A549 (cell line): ENCODE data around the gene RHOC. TPM values are rescaled to one million over a fixed set of nuclear protein-coding genes. Genes with fewer than 3 reads are reported as not detected.

Experiments used
- ATAC-seq, 2 experiments: fragments of 200-7000 bp in 1 of 2; fragments of >200 bp in 1 of 2; cut with Nextera tagmentation in 1 of 2; cut with Tn5 transposase in 1 of 2; 3 replicates each; pipeline versions ENCODE4 v1.8.0 to v1.9.1; 2018 to 2020; ENCODE audit warnings: mild to moderate bottlenecking in 1 of 2, moderate library complexity in 1 of 2
- CTCF ChIA-PET: fragments of 300-600 bp; sonication (Branson Sonifier 250); formaldehyde crosslinking; extraction: SDS; loops from one replicate; lab custom pipeline; 2021; ENCODE audit warnings: antibody characterized with exemption, inconsistent platforms; lab: Yijun Ruan, JAX
- POLR2A ChIA-PET: fragments of 350-600 bp; formaldehyde crosslinking; extraction: SDS; loops from one replicate; lab custom pipeline; 2021; ENCODE audit warnings: antibody characterized with exemption, inconsistent platforms; lab: Yijun Ruan, JAX
- DNase-seq, 2 experiments: peaks; one replicate each; pipeline versions ENCODE4 v3.0.0 to v3.0.0-alpha.2; 2011 to 2016; ENCODE audit warnings: low read depth in 1 of 2, low spot score in 1 of 2
- FAIRE-seq: peaks from 2 replicates; lab custom pipeline; 2011; peaks lifted over from hg19 to GRCh38; lab: Jason Lieb, UNC
- H3K27ac ChIP-seq, 2 experiments: fragments of >200 bp; sonication (Bioruptor Twin); formaldehyde crosslinking; 3 replicates each; pipeline ENCODE4 v1.5.1; 2016 to 2017
- H3K4me1 ChIP-seq: fragments of >200 bp; sonication (Bioruptor Twin); formaldehyde crosslinking; 3 replicates; pipeline ENCODE4 v1.6.1; 2016
- H3K4me2 ChIP-seq: fragments of >200 bp; sonication (Bioruptor Twin); formaldehyde crosslinking; 3 replicates; pipeline ENCODE4 v1.6.1; 2016
- H3K4me3 ChIP-seq: fragments of >200 bp; sonication (Bioruptor Twin); formaldehyde crosslinking; 3 replicates; pipeline ENCODE4 v1.5.1; 2016
- H3K9me3 ChIP-seq: fragments of >200 bp; sonication (Bioruptor Twin); formaldehyde crosslinking; 3 replicates; pipeline ENCODE4 v1.6.1; 2016
- ATOH8 ChIP-seq: fragments of 250-450 bp; sonication (Bioruptor Pico); IDR thresholded peaks from 2 replicates; pipeline ENCODE4 v1.5.0; 2020; ENCODE audit warnings: low read depth, mild to moderate bottlenecking, moderate library complexity
- BHLHE40 ChIP-seq: IDR thresholded peaks from 2 replicates; pipeline ENCODE4 v1.6.1; 2012; ENCODE audit warnings: low read depth, low read length, inconsistent platforms
- CBX2 ChIP-seq: fragments of 200-600 bp; sonication (generic); IDR thresholded peaks from 2 replicates; pipeline ENCODE4 v1.6.1; 2016; ENCODE audit warnings: low read depth, mild to moderate bottlenecking, borderline replicate concordance
- CBX8 ChIP-seq: fragments of 200-600 bp; sonication (generic); IDR thresholded peaks from 2 replicates; pipeline ENCODE4 v1.6.1; 2016
- CHD2 ChIP-seq: fragments of 150-350 bp; IDR thresholded peaks from 2 replicates; pipeline ENCODE4 v1.6.1; 2014; ENCODE audit warnings: low read length; ENCODE audit not compliant: partially characterized antibody
- CTCF ChIP-seq: fragments of >200 bp; sonication (Bioruptor Twin); formaldehyde crosslinking; IDR thresholded peaks from 3 replicates; pipeline ENCODE4 v1.5.1; 2016
- EHMT2 ChIP-seq: fragments of 200-600 bp; sonication (generic); IDR thresholded peaks from 2 replicates; pipeline ENCODE4 v1.6.1; 2016; ENCODE audit warnings: antibody characterized with exemption, low read depth, mild to moderate bottlenecking, moderate library complexity
- ESRRA ChIP-seq: fragments of 150-350 bp; IDR thresholded peaks from 2 replicates; pipeline ENCODE4 v1.6.1; 2014; ENCODE audit warnings: mild to moderate bottlenecking, low read length, borderline replicate concordance
- HDAC2 ChIP-seq: fragments of 200-600 bp; sonication (generic); IDR thresholded peaks from 2 replicates; pipeline ENCODE4 v1.6.1; 2016
- HES2 ChIP-seq: fragments of >200 bp; sonication (Bioruptor Twin); formaldehyde crosslinking; IDR thresholded peaks from 2 replicates; pipeline ENCODE4 v1.6.1; 2016
- HOXB5 ChIP-seq: fragments of 250-450 bp; sonication (Bioruptor Pico); IDR thresholded peaks from 2 replicates; pipeline ENCODE4 v1.5.0; 2020; ENCODE audit warnings: mild to moderate bottlenecking, moderate library complexity
- JUN ChIP-seq, 2 experiments: fragments of >200 bp; sonication (Bioruptor Twin); formaldehyde crosslinking; IDR thresholded peaks; 2 replicates in 1 of 2; 3 replicates in 1 of 2; pipeline ENCODE4 v1.6.1; 2016 to 2017
- MAX ChIP-seq: IDR thresholded peaks from 2 replicates; pipeline ENCODE4 v1.6.1; 2012
- PHF8 ChIP-seq: fragments of 200-600 bp; sonication (generic); IDR thresholded peaks from 2 replicates; pipeline ENCODE4 v1.6.1; 2016; ENCODE audit warnings: low read depth, mild to moderate bottlenecking, antibody characterized with exemption, moderate library complexity, borderline replicate concordance
- RCOR1 ChIP-seq: fragments of 150-350 bp; IDR thresholded peaks from 2 replicates; pipeline ENCODE4 v1.6.1; 2014; ENCODE audit warnings: antibody characterized with exemption, low read length, low read depth
- RFX5 ChIP-seq: fragments of 450-650 bp; IDR thresholded peaks from 2 replicates; pipeline ENCODE4 v1.7.1; 2014; ENCODE audit warnings: antibody characterized with exemption, mild to moderate bottlenecking, moderate library complexity
- RNF2 ChIP-seq: fragments of 200-600 bp; sonication (generic); IDR thresholded peaks from 2 replicates; pipeline ENCODE4 v1.6.1; 2016; ENCODE audit warnings: low read depth, mild to moderate bottlenecking, antibody characterized with exemption, moderate library complexity, borderline replicate concordance
- SMC3 ChIP-seq: fragments of >200 bp; sonication (Bioruptor Twin); formaldehyde crosslinking; IDR thresholded peaks from 3 replicates; pipeline ENCODE4 v1.6.1; 2018; ENCODE audit warnings: inconsistent platforms
- SREBF2 ChIP-seq: fragments of 450-650 bp; IDR thresholded peaks from 2 replicates; pipeline ENCODE4 v1.6.1; 2014; ENCODE audit warnings: mild to moderate bottlenecking, moderate library complexity
- TP53 ChIP-seq: fragments of 250-450 bp; sonication (Bioruptor Pico); IDR thresholded peaks from 2 replicates; pipeline ENCODE4 v1.5.0; 2021; ENCODE audit warnings: mild to moderate bottlenecking, moderate library complexity
- ZC3H11A ChIP-seq: fragments of 450-650 bp; IDR thresholded peaks from 2 replicates; pipeline ENCODE4 v1.6.1; 2014; ENCODE audit warnings: antibody characterized with exemption, mild to moderate bottlenecking
- WGBS: methylation state at CpG from one replicate; pipeline ENCODE4 v1.1.6; 2017; ENCODE audit errors: missing lambda C conversion rate; 5-methylcytosine and 5-hydroxymethylcytosine counted together
- polyA plus RNA-seq, 4 experiments: library from polyadenylated mRNA; depleted of rRNA in 3 of 4; stranded (reverse); fragments of >200 nt; fragmentation: RNase III in 1 of 4; extraction: RNeasy Plus Mini Kit Qiagen cat#74134 plus additional on column Dnase treatment in 1 of 4; gene quantifications; 2 replicates in 3 of 4; 3 replicates in 1 of 4; pipeline ENCODE4 v1.2.3, GENCODE V29; 2011 to 2017

The RHOC gene
- polyA plus RNA-seq, 2 of the 4 experiments (the other 2 are of a cell fraction), result 255 to 296 TPM

- TF ChIP-seq MAX, result no peak
- no peak for TF ChIP-seq ESRRA
- no peak for TF ChIP-seq TP53 (CRISPR knock-in tag)
- no peak for TF ChIP-seq EHMT2
- TF ChIP-seq CHD2, result no peak
- TF ChIP-seq SREBF2, result no peak
- TF ChIP-seq RNF2, result no peak
- TF ChIP-seq HES2, result no peak
- TF ChIP-seq PHF8, result no peak
- TF ChIP-seq RFX5, result no peak
- no peak for TF ChIP-seq BHLHE40
- TF ChIP-seq HDAC2, result no peak
- no peak for TF ChIP-seq ATOH8 (CRISPR knock-in tag)
- no peak for TF ChIP-seq HOXB5 (CRISPR knock-in tag)
- no peak for TF ChIP-seq CBX8
- no peak for TF ChIP-seq CBX2
- no peak for TF ChIP-seq ZC3H11A
- TF ChIP-seq CTCF, result no peak
- TF ChIP-seq SMC3, result no peak
- TF ChIP-seq RCOR1, result no peak
- TF ChIP-seq, all 56 proteins: peak for 0
- peak overlapping the region; percentile 81 to 100; a peak in 4 of 6 replicates for H3K27ac ChIP-seq
- no peak overlapping the region for H3K4me3 ChIP-seq
- 67% methylated on average over 3 of the region's 3 CpGs for WGBS
- peak overlapping the region; percentile 86; the same call in 1 of the 3 replicates for H3K4me2 ChIP-seq
- POLR2A ChIA-PET, result interaction anchor here (0.9 kb wide), 1 partner anchor 27 kb away, joined by 3 read pairs; the partner anchor contains the start of gene MOV10
- FAIRE-seq, result no peak
- CTCF ChIA-PET, result interaction anchor here (0.6 to 1.8 kb wide), 3 partner anchors 14 to 26 kb away, joined by 3 to 4 read pairs (median 3); partner anchors contain the start of gene PPM1J
- H3K9me3 ChIP-seq, result no peaks in the 10 kb centered on the region
- no peak for DNase-seq
- peaks cover 65% of the 10 kb centered on the region for H3K4me1 ChIP-seq
- ATAC-seq, result no peak
Observed at GRCh38 chr1:112702067-112702395, 4.9 kb downstream of the RHOC start.

- H3K4me2 ChIP-seq, result peak overlapping the region; percentile 86
- no peak for DNase-seq
- ChIA-PET CTCF (interaction anchor here (0.6 to 1.1 kb wide), 2 partner anchors 14 to 19 kb away, joined by 3 read pairs; partner anchors contain the start of gene PPM1J), POLR2A (interaction anchor here (1.7 kb wide), 1 partner anchor 27 kb away, joined by 6 read pairs; the partner anchor contains the start of gene MOV10)
- TF ChIP-seq RCOR1 (no peak), JUN (IDR thresholded peaks at IDR 0.05) (peak in 1 of 2 experiments; percentile 3; a peak in 1 of 5 replicates), RNF2 (no peak)
- peak overlapping the region; percentile 81 to 100 for H3K27ac ChIP-seq
- H3K4me3 ChIP-seq, result peak overlapping the region; percentile 19; the same call in 1 of the 3 replicates
- H3K9me3 ChIP-seq, result no peaks in the 10 kb centered on the region
- no peak for ATAC-seq
- peaks cover 65% of the 10 kb centered on the region for H3K4me1 ChIP-seq
- FAIRE-seq, result no peak
- WGBS, result 80% methylated on average over 17 of the region's 17 CpGs
Observed at GRCh38 chr1:112701227-112702066, 5.5 kb downstream of the RHOC start.
